Spleen (tissue), 7 donors: ENCODE results near the gene AGXT2.

ENCODE experiments used
- CTCF ChIP-seq, 11 experiments: fragments of 200-600 bp in 7 of 11; fragments of 450-650 bp in 4 of 11; sonication (generic) in 4 of 11; IDR thresholded peaks in 8 of 11; conservative IDR thresholded peaks in 3 of 11; 1 replicate in 7 of 11; 2 replicates in 4 of 11; pipeline versions ENCODE4 v1.4.0 to v1.8.0; 2016 to 2021; ENCODE audit warnings: antibody characterized with exemption in 11 of 11, inconsistent platforms in 4 of 11, mild to moderate bottlenecking in 1 of 11
- POLR2A ChIP-seq, 3 donors: fragments of 450-650 bp; IDR thresholded peaks; one replicate each; pipeline ENCODE4 v1.5.1; 2017; ENCODE audit warnings: antibody characterized with exemption in 3 of 3, mild to moderate bottlenecking in 1 of 3
- POLR2AphosphoS5 ChIP-seq, 3 donors: sonication (generic); formaldehyde crosslinking; IDR thresholded peaks; one replicate each; pipeline ENCODE4 v1.5.1; 2017; ENCODE audit warnings: antibody characterized with exemption in 3 of 3
- donor health status: DM: no; HTN: no; CAD: no; lungs with moderate emphysema.
- donor health status: DM: no; HTN: no; CAD: no.
- donor health status: DM: no; HTN: no; CAD: no.

- TF ChIP-seq CTCF (IDR thresholded peaks at IDR 0.05 in 8 of 11, conservative IDR thresholded peaks at IDR 0.05 in 3 of 11) (no peak), POLR2A (IDR thresholded peaks at IDR 0.05) (no peak), POLR2AphosphoS5 (IDR thresholded peaks at IDR 0.05) (no peak)
These were observed 11.2 kb downstream of the AGXT2 start for GRCh38 chr5:35036536-35036935.
